Measurements from ENCODE around the gene ADAMTS14.

- TF ChIP-seq CTCF (IDR thresholded peaks at IDR 0.05) (no peak), EP300 (IDR thresholded peaks at IDR 0.05) (no peak), POLR2A (IDR thresholded peaks at IDR 0.05) (no peak)
These were observed 112.9 kb downstream of the ADAMTS14 start, which contains the start of gene TBATA for GRCh38 chr10:70785190-70785589.

Data from tibial nerve (tissue), 4 donors.